GM23248 (cell line): ENCODE results near the gene KLHDC8B. TPM values are rescaled to one million over a fixed set of nuclear protein-coding genes. Genes with fewer than 3 reads are reported as not detected.

Source experiments
- DNase-seq: peaks from one replicate; pipeline ENCODE4 v3.0.0-alpha.2; 2015
- H2AFZ ChIP-seq: fragments of 200-600 bp; sonication (generic); 2 replicates; pipeline ENCODE4 v1.6.1; 2016; ENCODE audit warnings: antibody characterized with exemption
- H3F3A ChIP-seq: fragments of 200-600 bp; sonication (generic); 2 replicates; pipeline ENCODE4 v1.6.1; 2016; ENCODE audit warnings: mild to moderate bottlenecking, antibody characterized with exemption, mixed run types; ENCODE audit not compliant: insufficient read depth
- H3K27ac ChIP-seq: fragments of 200-600 bp; sonication (generic); 2 replicates; pipeline ENCODE4 v1.5.1; 2016; ENCODE audit warnings: mild to moderate bottlenecking
- H3K27me3 ChIP-seq: fragments of 200-600 bp; sonication (generic); replicated peaks from 2 replicates; pipeline ENCODE4 v1.6.1; 2016; ENCODE audit warnings: mild to moderate bottlenecking; ENCODE audit not compliant: insufficient read depth
- H3K36me3 ChIP-seq: fragments of 200-600 bp; sonication (generic); 2 replicates; pipeline ENCODE4 v1.6.1; 2016; ENCODE audit warnings: low read depth, mild to moderate bottlenecking
- H3K4me1 ChIP-seq: fragments of 200-600 bp; sonication (generic); 2 replicates; pipeline ENCODE4 v1.6.1; 2016; ENCODE audit warnings: mild to moderate bottlenecking; ENCODE audit not compliant: insufficient read depth
- H3K4me2 ChIP-seq: fragments of 200-600 bp; sonication (generic); one replicate; pipeline ENCODE4 v1.6.1; 2016; ENCODE audit warnings: mild to moderate bottlenecking; ENCODE audit not compliant: unreplicated experiment
- H3K4me3 ChIP-seq: fragments of 200-600 bp; sonication (generic); 2 replicates; pipeline ENCODE4 v1.5.1; 2016; ENCODE audit warnings: mild to moderate bottlenecking
- H3K79me2 ChIP-seq: fragments of 200-600 bp; sonication (generic); 2 replicates; pipeline ENCODE4 v1.6.1; 2016; ENCODE audit warnings: mild to moderate bottlenecking; ENCODE audit not compliant: insufficient read depth
- H3K9ac ChIP-seq: fragments of 200-600 bp; sonication (generic); 2 replicates; pipeline ENCODE4 v1.6.1; 2016; ENCODE audit warnings: mild to moderate bottlenecking
- H3K9me2 ChIP-seq: fragments of 200-600 bp; sonication (generic); 2 replicates; pipeline ENCODE4 v1.6.1; 2016; ENCODE audit warnings: mixed run types, mild to moderate bottlenecking, moderate library complexity; ENCODE audit not compliant: insufficient read depth
- H3K9me3 ChIP-seq: fragments of 200-600 bp; sonication (generic); one replicate; pipeline ENCODE4 v1.6.1; 2017; ENCODE audit warnings: low read depth
- H4K20me1 ChIP-seq: fragments of 200-600 bp; sonication (generic); 2 replicates; pipeline ENCODE4 v1.6.0; 2016; ENCODE audit not compliant: insufficient read depth
- EZH2 ChIP-seq: fragments of 200-600 bp; sonication (generic); IDR thresholded peaks from 2 replicates; pipeline ENCODE4 v1.6.1; 2018; ENCODE audit warnings: antibody characterized with exemption, mild to moderate bottlenecking; ENCODE audit not compliant: insufficient read depth, poor library complexity, severe bottlenecking
- EZH2phosphoT487 ChIP-seq: fragments of 200-600 bp; sonication (generic); IDR thresholded peaks from 2 replicates; pipeline ENCODE4 v1.6.1; 2018; ENCODE audit warnings: antibody characterized with exemption, moderate library complexity, mild to moderate bottlenecking, low read depth; ENCODE audit not compliant: insufficient read depth
- WGBS, 2 experiments: methylation state at CpG; one replicate each; pipeline ENCODE4 v1.1.6; 2015 to 2017; ENCODE audit warnings: low lambda C conversion rate in 2 of 2, low coverage in 1 of 2; ENCODE audit errors: missing lambda C conversion rate in 2 of 2; 5-methylcytosine and 5-hydroxymethylcytosine counted together
- in situ Hi-C: fragments of 300-500 bp; cut with MboI; formaldehyde crosslinking; loops from 2 replicates; pipeline ENCODE4 v1.15.0; 2020
- polyA plus RNA-seq: library from polyadenylated mRNA; unstranded; fragments of >200 nt; fragmentation: Nextera tagmentation; extraction: Ambion mirVana; gene quantifications from 2 replicates; pipeline ENCODE4 v1.2.1, GENCODE V29; 2016
- total RNA-seq: library from RNA; depleted of rRNA; stranded (reverse); fragments of >200 nt; shearing (Covaris generic); gene quantifications from 2 replicates; pipeline ENCODE4 v1.2.3, GENCODE V29; 2014

KLHDC8B gene
- total and polyA plus RNA-seq, 2 experiments from 2014 or later: 13.5 to 19.5 TPM

GRCh38 chr3:49173116-49173791 is 1.9 kb downstream of the KLHDC8B start:
- no peak for TF ChIP-seq EZH2phosphoT487
- TF ChIP-seq EZH2: no peak
- Histone ChIP-seq H3K9me2 (no peaks in the 10 kb centered on the region), H3K9me3 (no peaks in the 10 kb centered on the region), H3K9ac (no peak overlapping the region; the same call in 1 of the 2 replicates), H3K4me2 (no peak overlapping the region), H3K27ac (no peak overlapping the region), H3K79me2 (peaks cover 18% of the 10 kb centered on the region; the same call in 1 of the 2 replicates), H3F3A (no peaks in the 10 kb centered on the region), H3K27me3 (no peaks in the 10 kb centered on the region), H3K4me3 (no peak overlapping the region), H4K20me1 (no peaks in the 10 kb centered on the region), H2AFZ (no peak overlapping the region), H3K4me1 (peaks cover 12% of the 10 kb centered on the region), H3K36me3 (no peaks in the 10 kb centered on the region)
- WGBS, 2 experiments: 48% methylated on average over 3 of the region's 3 CpGs
- in situ Hi-C loops: loop anchor here (25.0 kb wide), 1 partner anchor 264 kb away; the partner anchor contains the start of gene NICN1
- DNase-seq: no peak

- no peak overlapping the region for H3K4me3 ChIP-seq
- WGBS, 2 experiments: 42 to 45% methylated on average over 4 of the region's 4 CpGs
Observed at GRCh38 chr3:49173792-49174170, 2.4 kb downstream of the KLHDC8B start.

DNA sequence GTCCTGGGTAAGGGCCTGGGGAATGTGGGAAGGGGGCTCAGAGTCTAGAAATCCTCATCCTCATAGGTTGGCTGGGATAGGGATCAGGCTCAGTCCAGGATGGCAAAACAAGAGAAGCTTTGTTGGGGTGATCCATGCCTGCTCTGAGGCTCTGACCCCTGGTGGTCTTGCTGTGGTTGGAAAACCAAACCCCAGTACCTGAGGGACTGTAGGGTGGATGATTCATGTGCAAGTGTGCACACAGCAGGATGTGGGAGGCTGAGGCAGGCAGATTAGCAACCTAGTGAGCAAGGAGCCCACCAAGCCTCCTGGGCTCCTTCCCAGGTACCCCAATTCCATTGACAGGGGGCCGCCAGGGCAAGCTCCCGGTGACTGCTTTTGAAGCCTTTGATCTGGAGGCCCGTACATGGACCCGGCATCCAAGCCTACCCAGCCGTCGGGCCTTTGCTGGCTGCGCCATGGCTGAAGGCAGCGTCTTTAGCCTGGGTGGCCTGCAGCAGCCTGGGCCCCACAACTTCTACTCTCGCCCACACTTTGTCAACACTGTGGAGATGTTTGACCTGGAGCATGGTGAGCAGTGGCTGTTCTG is 3.1 kb downstream of the KLHDC8B start:
- H3K4me1 ChIP-seq: peaks cover 12% of the 10 kb centered on the region
- TF ChIP-seq EZH2 (no peak), EZH2phosphoT487 (no peak)
- in situ Hi-C loops: loop anchor here (25.0 kb wide), 1 partner anchor 263 kb away; the partner anchor contains the start of gene NICN1
- no peak overlapping the region for H3K4me2 ChIP-seq
- no peaks in the 10 kb centered on the region for H3K27me3 ChIP-seq
- H3K79me2 ChIP-seq: peaks cover 18% of the 10 kb centered on the region; the same call in 1 of the 2 replicates
- H2AFZ ChIP-seq: no peak overlapping the region
- no peaks in the 10 kb centered on the region for H3K9me2 ChIP-seq
- DNase-seq: no peak
- 90 to 95% methylated on average over 9 of the region's 9 CpGs for WGBS, 2 experiments
- no peaks in the 10 kb centered on the region for H3F3A ChIP-seq
- H3K36me3 ChIP-seq: no peaks in the 10 kb centered on the region
- H3K4me3 ChIP-seq: no peak overlapping the region
- H4K20me1 ChIP-seq: no peaks in the 10 kb centered on the region
- H3K27ac ChIP-seq: no peak overlapping the region
- H3K9me3 ChIP-seq: no peaks in the 10 kb centered on the region
- no peak overlapping the region for H3K9ac ChIP-seq

More at GRCh38 chr3:49173792-49174170, 2.4 kb downstream of the KLHDC8B start:
- Histone ChIP-seq H3K27me3 (no peaks in the 10 kb centered on the region), H3K4me1 (peaks cover 12% of the 10 kb centered on the region), H4K20me1 (no peaks in the 10 kb centered on the region), H2AFZ (no peak overlapping the region), H3K9ac (no peak overlapping the region), H3K79me2 (peaks cover 18% of the 10 kb centered on the region; the same call in 1 of the 2 replicates), H3F3A (no peaks in the 10 kb centered on the region), H3K27ac (no peak overlapping the region), H3K9me2 (no peaks in the 10 kb centered on the region), H3K9me3 (no peaks in the 10 kb centered on the region), H3K36me3 (no peaks in the 10 kb centered on the region), H3K4me2 (no peak overlapping the region)
- in situ Hi-C loops: loop anchor here (25.0 kb wide), 1 partner anchor 264 kb away; the partner anchor contains the start of gene NICN1
- TF ChIP-seq EZH2: no peak
- no peak for TF ChIP-seq EZH2phosphoT487
- DNase-seq: no peak

DNA sequence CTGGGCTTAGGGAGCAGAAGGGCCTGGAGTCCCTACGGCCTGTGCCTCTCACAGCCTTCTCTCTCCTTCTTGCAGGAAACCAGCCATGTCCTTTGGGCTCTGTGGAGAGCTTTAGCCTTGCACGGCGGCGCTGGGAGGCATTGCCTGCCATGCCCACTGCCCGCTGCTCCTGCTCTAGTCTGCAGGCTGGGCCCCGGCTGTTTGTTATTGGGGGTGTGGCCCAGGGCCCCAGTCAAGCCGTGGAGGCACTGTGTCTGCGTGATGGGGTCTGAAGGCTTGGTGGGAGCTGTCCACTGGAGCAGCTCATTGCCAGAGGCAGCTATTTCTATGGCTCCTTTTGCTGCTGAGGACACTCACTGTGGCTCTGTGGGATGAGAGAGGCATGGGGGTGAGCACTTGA is 4.1 kb downstream of the KLHDC8B start:
- in situ Hi-C loops: no loop called here
- Histone ChIP-seq H3K79me2 (peaks cover 18% of the 10 kb centered on the region; the same call in 1 of the 2 replicates), H4K20me1 (no peaks in the 10 kb centered on the region), H3K27ac (no peak overlapping the region), H2AFZ (no peak overlapping the region), H3F3A (no peaks in the 10 kb centered on the region), H3K9me3 (no peaks in the 10 kb centered on the region), H3K27me3 (no peaks in the 10 kb centered on the region), H3K36me3 (no peaks in the 10 kb centered on the region), H3K9ac (no peak overlapping the region), H3K4me1 (peaks cover 11% of the 10 kb centered on the region), H3K4me2 (no peak overlapping the region), H3K4me3 (no peak overlapping the region), H3K9me2 (no peaks in the 10 kb centered on the region)
- no peak for TF ChIP-seq EZH2
- TF ChIP-seq EZH2phosphoT487: no peak
- 80 to 81% methylated on average over 8 of the region's 8 CpGs for WGBS, 2 experiments
- no peak for DNase-seq
